NCI-H1105 (cell line): Measurements from ENCODE around the gene GRID2.

Source experiments
- DNase-seq: peaks from one replicate; lab custom pipeline; 2025; lab: John Stamatoyannopoulos, UW

Gene GRID2

DNA sequence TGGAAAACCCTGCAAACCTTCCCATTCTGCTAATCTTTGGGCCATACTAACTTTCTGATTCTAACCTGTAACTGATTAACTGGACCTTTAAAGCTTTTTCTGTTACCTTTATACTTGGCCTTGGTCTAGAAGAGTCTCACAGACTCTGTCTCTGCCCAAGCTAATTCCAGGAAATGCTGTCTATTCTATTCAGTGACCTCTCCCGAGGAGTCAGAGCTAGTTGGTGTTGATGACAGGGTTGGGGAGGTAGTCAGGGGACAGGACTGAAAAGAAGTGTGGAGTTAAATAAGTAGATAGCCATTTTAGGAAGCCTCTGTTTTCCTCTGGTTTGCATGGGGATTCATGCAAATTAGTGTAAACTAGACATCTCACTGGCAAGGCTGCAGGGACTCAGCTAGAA, 429.5 kb downstream of the GRID2 start:
- no peak for DNase-seq

DNA sequence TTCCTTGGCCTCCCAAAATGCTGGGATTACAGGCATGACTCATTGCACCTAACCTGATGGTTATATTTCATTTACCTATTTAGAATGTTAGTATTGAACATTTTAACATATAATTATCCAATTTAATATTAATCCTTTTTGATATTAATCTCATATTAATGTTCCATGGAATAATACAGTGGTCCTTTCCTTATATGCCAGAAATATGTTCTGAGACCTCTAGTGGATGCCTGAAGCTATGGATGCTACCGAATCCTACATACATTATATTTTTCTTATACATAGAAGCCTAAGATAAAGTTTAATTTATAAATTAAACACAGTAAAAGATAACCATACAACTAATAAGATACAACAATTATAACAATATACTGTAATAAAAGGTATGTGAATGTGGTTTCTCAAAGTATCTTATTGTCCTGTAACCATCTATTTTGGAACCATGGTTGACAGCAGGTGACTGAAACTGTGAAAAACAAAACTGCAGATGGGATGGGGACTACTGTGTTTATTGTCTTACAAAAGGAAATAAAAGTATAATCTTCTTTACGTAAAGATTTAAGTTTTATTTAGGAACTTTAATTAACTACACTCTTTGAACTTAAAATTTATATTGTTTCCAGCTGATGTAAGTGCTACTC, 431.4 kb downstream of the GRID2 start:
- DNase-seq, result no peak

DNA sequence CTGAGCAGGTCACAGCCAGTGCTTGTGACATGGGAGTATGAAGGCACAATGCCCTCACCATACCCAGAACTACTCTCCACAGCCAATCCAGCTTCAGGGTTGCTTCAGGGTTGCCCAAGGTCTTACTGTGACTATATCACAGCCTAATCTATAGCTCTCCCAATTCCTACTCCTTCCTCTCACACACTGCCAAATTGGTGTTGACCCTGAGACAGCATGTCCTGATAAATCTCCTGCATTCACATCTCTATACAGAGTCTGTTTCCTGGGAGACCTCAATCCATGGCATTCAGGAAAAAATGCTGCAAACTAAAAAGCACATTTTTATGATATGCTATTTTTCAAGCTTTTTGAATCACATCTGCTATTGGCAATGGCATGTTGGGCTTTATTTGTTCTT, 456.7 kb downstream of the GRID2 start:
- DNase-seq, result no peak

DNA sequence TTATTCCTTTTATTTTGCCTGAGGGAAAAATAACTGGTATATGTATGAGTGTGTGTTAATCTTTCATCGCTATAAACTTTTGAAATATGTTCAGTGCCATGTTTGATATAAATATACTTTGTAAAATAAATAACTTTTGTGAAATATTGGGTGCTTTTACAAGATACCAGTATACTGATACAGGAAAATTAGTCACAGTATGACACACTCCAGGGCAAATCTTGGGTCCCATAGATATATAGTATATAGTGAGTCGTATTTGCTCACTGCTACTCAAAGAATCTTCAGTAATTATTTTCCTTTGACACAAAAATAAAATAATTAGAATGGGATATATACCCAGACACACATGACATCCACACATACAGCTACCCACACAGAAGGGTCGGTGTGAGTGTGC, 472.3 kb downstream of the GRID2 start:
- no peak for DNase-seq

DNA sequence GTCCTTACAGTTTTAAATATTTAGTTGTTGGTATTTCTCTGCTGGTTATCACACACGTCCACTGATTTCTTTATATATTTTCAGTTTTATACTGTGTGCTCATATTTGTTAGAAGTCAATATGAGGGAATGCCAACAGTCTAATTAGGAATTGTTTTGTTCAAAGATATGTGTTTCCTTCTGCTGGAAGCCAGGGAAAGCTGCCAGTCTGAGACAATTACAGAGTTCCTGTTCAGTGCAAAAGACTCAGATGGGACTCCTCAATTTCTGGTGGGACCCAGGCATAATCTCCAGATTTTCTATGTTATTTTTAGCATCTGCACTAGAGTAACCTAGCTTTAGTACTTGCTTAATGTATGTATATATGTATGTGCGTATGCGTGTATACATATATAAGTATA, 486.0 kb downstream of the GRID2 start:
- DNase-seq, result no peak

GRCh38 chr4:92791871-92792440, 488.2 kb downstream of the GRID2 start:
- DNase-seq, result no peak

GRCh38 chr4:92809381-92809780, 505.6 kb downstream of the GRID2 start:
- no peak for DNase-seq

DNA sequence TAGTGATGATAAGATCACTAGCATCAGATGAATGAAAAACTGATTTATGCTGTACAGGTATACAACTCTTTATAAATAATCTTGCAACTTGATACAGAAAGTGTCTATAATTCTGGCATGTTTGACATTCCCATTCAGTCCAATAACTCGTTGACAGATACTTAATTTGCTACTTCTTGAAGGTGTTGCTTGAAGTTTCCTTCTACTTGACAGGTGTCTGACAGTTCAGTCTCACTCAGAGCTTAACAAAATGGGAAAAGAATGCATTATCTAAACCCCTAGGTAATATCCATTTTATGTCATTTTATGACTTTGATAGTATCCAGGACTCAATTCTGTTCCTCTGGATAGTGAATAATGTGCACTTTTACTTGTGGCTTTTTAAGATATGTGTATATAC, 508.9 kb downstream of the GRID2 start:
- no peak for DNase-seq

GRCh38 chr4:92814677-92815076, 510.9 kb downstream of the GRID2 start:
- no peak for DNase-seq

GRCh38 chr4:92825256-92825655, 521.5 kb downstream of the GRID2 start:
- DNase-seq, result no peak

DNA sequence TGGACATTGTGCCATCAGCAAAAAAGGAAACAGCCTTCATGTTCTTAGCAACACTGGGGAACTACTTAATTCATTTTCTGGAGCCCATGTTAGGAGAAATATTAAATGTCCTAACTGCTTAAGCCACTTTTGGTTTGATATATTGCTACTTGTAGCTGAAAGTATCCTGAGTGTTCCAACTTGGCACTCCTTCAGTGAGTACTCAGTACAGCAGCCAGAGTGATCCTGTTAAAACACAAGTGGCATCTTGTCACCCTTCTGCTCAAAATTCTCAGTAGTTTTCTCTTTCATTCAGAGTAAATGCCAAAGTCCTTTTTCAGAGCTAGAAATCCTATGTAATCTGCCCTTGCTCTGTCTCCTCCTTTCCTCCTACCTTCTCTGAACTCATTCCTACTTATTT, 522.0 kb downstream of the GRID2 start:
- DNase-seq, result no peak

GRCh38 chr4:92830771-92831170, 527.0 kb downstream of the GRID2 start:
- DNase-seq, result no peak

GRCh38 chr4:92840880-92841279, 537.1 kb downstream of the GRID2 start:
- DNase-seq, result no peak

DNA sequence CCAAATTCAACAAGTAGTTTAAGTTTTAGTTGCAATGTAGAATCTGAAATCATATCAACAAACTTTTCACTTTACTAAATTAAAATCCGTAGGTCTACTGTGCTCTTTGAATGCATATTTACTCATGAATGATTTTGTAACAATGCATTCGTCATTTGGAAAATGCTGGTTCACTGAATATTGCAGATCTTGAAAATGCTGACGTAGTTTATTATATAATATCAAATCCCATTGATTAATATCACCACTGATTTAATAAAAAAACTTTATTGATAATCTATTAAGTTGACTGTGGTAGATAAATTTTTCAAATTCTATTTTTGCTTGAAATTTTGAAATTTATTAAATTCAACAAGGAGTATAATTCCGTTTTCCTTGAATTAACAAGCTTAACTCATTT, 540.0 kb downstream of the GRID2 start:
- DNase-seq, result no peak

DNA sequence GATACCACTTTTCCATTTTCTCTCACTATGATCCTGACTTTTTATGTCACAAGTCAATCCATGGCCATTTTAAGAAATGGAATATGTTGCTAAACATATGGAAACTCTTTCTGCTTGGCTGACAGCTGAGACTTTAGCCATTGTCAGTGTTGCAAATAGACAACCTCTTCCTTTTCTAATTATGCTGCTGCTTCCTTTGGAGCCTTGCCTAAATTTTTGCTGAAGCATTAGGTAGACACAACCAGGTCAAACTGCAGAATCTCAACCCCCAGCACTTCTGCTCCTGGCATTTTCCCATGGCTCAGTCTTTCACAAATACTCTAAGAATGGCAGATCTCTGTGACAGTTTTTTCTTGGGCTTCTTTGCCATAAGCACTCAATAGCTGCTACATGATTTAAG, 543.3 kb downstream of the GRID2 start:
- no peak for DNase-seq

DNA sequence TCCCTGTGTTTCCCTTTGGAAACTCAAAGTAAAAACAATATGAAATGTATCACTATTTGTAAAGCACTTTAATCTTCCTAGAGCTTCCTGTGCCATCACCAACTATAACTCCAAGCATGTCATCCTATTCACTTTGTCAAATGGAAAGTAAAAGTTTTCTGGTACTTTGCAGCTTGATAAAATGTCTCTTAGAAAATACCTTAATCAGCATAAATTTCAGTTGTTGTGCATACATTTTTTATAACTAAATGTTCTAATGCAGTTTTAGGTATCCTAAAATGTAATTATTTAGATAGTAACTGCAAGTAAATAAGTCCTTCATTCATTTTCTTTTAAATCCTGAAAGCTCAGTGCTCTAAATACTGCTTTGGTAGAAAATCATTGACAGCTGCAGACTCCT, 558.7 kb downstream of the GRID2 start:
- no peak for DNase-seq

DNA sequence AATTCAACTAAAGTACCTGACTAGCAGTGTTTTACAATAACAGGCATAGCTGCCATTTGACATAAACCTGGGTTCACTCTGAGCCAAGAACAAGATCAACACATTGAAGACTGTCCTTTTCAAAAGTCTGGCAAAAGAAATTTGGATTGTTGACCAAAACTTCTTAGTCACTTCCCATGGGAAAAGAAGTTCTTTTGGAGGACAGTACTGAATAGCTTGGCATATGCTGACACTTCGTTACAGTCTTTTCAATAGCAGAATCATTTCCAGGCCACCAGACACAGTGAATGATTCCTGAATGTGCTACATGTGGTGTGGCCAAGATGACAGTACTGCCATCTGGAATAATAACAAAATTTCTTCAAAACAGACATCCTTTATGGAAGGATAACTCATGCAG, 560.3 kb downstream of the GRID2 start:
- DNase-seq, result no peak

- no peak for DNase-seq
Measured at GRCh38 chr4:92872604-92873003, 568.8 kb downstream of the GRID2 start.

DNA sequence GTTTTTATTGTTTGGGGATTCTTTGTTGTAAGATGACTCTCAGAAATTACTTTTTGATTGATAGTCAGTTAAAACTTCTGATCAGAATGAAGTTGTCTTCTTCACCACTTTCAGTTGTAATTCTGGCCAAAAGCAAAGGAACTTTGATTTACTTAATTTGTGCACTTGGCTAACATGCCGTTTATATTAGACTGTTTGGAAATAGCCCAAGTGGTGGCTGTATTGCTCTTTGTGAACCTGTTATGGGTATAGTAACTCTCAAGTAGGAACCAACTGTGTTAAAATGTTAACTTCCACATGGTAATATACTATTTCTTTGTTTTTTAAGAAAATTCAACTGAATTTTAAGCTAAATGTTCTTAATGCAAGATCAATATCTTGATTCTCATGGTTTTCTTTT, 581.9 kb downstream of the GRID2 start:
- no peak for DNase-seq

- no peak for DNase-seq
Measured at GRCh38 chr4:92952426-92952825, 648.7 kb downstream of the GRID2 start.

- DNase-seq, result no peak
Measured at GRCh38 chr4:92952897-92953296, 649.1 kb downstream of the GRID2 start.

DNA sequence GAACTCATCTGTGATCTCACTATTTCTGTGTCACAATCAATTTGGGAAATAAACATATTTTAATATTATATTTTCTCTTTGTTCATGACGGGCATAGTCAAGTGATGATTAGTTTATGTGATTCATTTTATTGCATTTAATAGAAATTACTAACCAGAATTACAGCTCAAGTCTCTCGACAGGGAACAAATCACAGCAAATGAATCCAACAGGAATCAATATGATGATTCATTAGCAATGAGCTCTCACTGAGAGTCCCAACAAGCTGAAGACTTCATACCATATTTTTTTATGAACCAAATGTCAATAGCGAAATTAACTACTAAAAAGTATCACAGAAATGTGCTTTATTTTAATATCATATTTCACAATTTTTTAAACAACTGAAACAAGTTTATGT, 649.7 kb downstream of the GRID2 start:
- DNase-seq, result no peak

DNA sequence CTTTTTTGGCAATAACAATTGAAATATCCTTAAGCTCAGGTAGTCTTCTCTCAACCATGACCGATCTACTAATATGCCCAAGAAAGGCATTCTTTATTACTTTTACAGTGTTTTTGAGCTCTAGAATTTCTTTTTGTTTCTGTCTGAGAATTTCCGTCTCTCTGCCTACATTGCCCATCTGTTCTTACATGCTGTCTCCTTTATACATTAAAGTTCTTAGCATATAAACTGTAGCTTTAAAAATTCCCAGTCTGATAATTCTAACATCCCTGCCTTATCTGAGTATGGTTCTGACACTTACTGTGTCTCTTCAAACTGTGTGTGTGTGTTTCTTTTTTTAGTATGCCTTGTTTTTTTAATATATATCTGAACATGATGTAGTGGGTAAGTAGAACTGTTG, 658.1 kb downstream of the GRID2 start:
- no peak for DNase-seq

DNA sequence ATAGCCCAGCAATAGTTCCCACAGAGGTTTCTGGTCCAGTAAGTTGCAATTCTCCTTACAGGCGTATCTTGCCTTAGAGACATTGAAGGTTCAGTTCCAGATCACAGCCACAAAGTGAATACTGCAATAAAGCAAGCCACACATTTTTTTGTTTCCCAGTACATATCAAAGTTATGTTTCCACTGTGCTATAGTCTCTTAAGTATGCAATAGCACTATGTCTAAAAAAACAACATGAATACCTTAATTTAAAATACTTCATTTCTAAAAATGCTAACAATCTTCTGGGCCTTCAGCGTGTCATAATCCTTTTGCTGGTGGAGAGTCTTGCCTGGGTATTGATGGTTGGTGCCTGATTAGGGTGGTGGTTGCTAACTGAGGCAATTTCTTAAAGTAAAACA, 659.1 kb downstream of the GRID2 start:
- no peak for DNase-seq
